HCT116 (cell line): ENCODE measurements around the gene SIX3. TPM values are rescaled to one million over a fixed set of nuclear protein-coding genes. Genes with fewer than 3 reads are reported as not detected.

ENCODE experiments used
- ATAC-seq: fragments of 200-7000 bp; cut with Tn5 transposase; 2 replicates; pipeline ENCODE4 v1.9.1; 2020; ENCODE audit warnings: mild to moderate bottlenecking, moderate library complexity
- BruUV-seq: library from RNA; stranded (reverse); fragments of 400-500 nt; replicated peaks from 2 replicates; lab custom pipeline; 2021; lab: Mats Ljungman, UMichigan
- CTCF ChIA-PET: fragments of 300-600 bp; sonication (Branson Sonifier 250); formaldehyde crosslinking; loops from one replicate; lab custom pipeline; 2021; ENCODE audit warnings: antibody characterized with exemption; lab: Charles Lee
- POLR2A ChIA-PET: fragments of 300-600, 350-600 bp; sonication (Branson Sonifier 250); formaldehyde crosslinking; loops from one replicate; lab custom pipeline; 2021; ENCODE audit warnings: antibody characterized with exemption; lab: Charles Lee
- RAD21 ChIA-PET, 2 experiments: fragments of 300-600 bp; sonication (Branson Sonifier 250); formaldehyde crosslinking; loops; one replicate each; lab custom pipeline; 2023; ENCODE audit warnings: low total read pairs in 2 of 2; ENCODE audit not compliant: uncharacterized antibody in 2 of 2, unreplicated experiment in 2 of 2, low non-redundant PET in 1 of 2; lab: Charles Lee
- DNase-seq: peaks from one replicate; pipeline ENCODE4 v3.0.0-alpha.2; 2010; ENCODE audit warnings: low read depth, low spot score
- H2AFZ ChIP-seq: fragments of 200-600 bp; shearing (Covaris generic), sonication (generic); 2 replicates; pipeline ENCODE4 v1.6.1; 2017; ENCODE audit warnings: low read depth, mixed run types, mixed read lengths, antibody characterized with exemption, low read length; ENCODE audit not compliant: poor library complexity, severe bottlenecking
- H3K27ac ChIP-seq: 2 replicates; pipeline ENCODE4 v1.5.1; 2012; ENCODE audit warnings: low read depth, low read length
- H3K27me3 ChIP-seq: fragments of 200-600 bp; sonication (generic); 2 replicates; pipeline ENCODE4 v1.6.1; 2016; ENCODE audit warnings: mixed run types, low read length, mixed read lengths; ENCODE audit not compliant: insufficient read depth
- H3K36me3 ChIP-seq, 2 experiments: fragments of 200-500 bp in 1 of 2; fragments of 200-600 bp in 1 of 2; sonication (Bioruptor generic) in 1 of 2; sonication (generic) in 1 of 2; 2 replicates each; pipeline versions ENCODE4 v1.5.1 to v1.6.1; 2014 to 2016; ENCODE audit warnings: low read length in 2 of 2, inconsistent platforms in 1 of 2, mixed read lengths in 1 of 2, mixed run types in 1 of 2; ENCODE audit not compliant: insufficient read depth in 2 of 2, control insufficient read depth in 1 of 2
- H3K4me1 ChIP-seq, 2 experiments: fragments of 200-600 bp in 1 of 2; sonication (generic) in 1 of 2; 2 replicates each; pipeline versions ENCODE4 v1.5.1 to v1.6.1; 2012 to 2017; ENCODE audit warnings: low read length in 2 of 2, inconsistent platforms in 1 of 2, mild to moderate bottlenecking in 1 of 2, mixed read lengths in 1 of 2, mixed run types in 1 of 2, moderate library complexity in 1 of 2; ENCODE audit not compliant: insufficient read depth in 2 of 2, control insufficient read depth in 1 of 2
- H3K4me2 ChIP-seq: fragments of 200-600 bp; sonication (generic); 2 replicates; pipeline ENCODE4 v1.6.1; 2017; ENCODE audit warnings: mixed run types, low read length, mixed read lengths
- H3K4me3 ChIP-seq, 2 experiments: fragments of 200-600 bp in 1 of 2; sonication (generic) in 1 of 2; replicated peaks in 1 of 2; 2 replicates each; pipeline ENCODE4 v1.5.1; 2011 to 2016; ENCODE audit warnings: low read length in 2 of 2, control low read depth in 1 of 2, low read depth in 1 of 2, mild to moderate bottlenecking in 1 of 2, mixed read lengths in 1 of 2, mixed run types in 1 of 2
- H3K79me2 ChIP-seq: fragments of 200-600 bp; sonication (generic); 2 replicates; pipeline ENCODE4 v1.6.1; 2017; ENCODE audit warnings: mild to moderate bottlenecking, mixed run types, low read length, moderate library complexity, mixed read lengths; ENCODE audit not compliant: insufficient read depth
- H3K9ac ChIP-seq: fragments of 200-600 bp; sonication (generic); 2 replicates; pipeline ENCODE4 v1.6.1; 2016; ENCODE audit warnings: low read length, mixed read lengths
- H3K9me2 ChIP-seq: fragments of 200-600 bp; sonication (generic), shearing (Covaris generic); 2 replicates; pipeline ENCODE4 v1.6.1; 2017; ENCODE audit warnings: mixed run types, mild to moderate bottlenecking, moderate library complexity; ENCODE audit not compliant: insufficient read depth
- H3K9me3 ChIP-seq, 2 experiments: fragments of 200-500 bp in 1 of 2; fragments of 200-600 bp in 1 of 2; sonication (Bioruptor generic) in 1 of 2; sonication (generic) in 1 of 2; 2 replicates each; pipeline ENCODE4 v1.6.1; 2014 to 2017; ENCODE audit warnings: low read length in 2 of 2, mixed read lengths in 2 of 2, inconsistent platforms in 1 of 2, low read depth in 1 of 2, mild to moderate bottlenecking in 1 of 2, mixed run types in 1 of 2, moderate library complexity in 1 of 2; ENCODE audit not compliant: control insufficient read depth in 1 of 2, insufficient read depth in 1 of 2
- H4K20me1 ChIP-seq: fragments of 200-600 bp; sonication (generic), shearing (Covaris generic); 2 replicates; pipeline ENCODE4 v1.6.1; 2017; ENCODE audit warnings: mixed run types, mild to moderate bottlenecking, moderate library complexity; ENCODE audit not compliant: insufficient read depth
- CBX3 ChIP-seq: IDR thresholded peaks from 2 replicates; pipeline ENCODE4 v1.6.1; 2012; ENCODE audit warnings: low read depth
- EGR1 ChIP-seq: IDR thresholded peaks from 2 replicates; pipeline ENCODE4 v1.6.1; 2012; ENCODE audit warnings: low read depth
- ELF1 ChIP-seq: IDR thresholded peaks from 2 replicates; pipeline ENCODE4 v1.6.1; 2012; ENCODE audit warnings: low read depth, borderline replicate concordance
- EZH2 ChIP-seq: fragments of 200-600 bp; sonication (generic); IDR thresholded peaks from 2 replicates; pipeline ENCODE4 v1.6.1; 2017; ENCODE audit warnings: antibody characterized with exemption, mixed run types
- EZH2phosphoT487 ChIP-seq: fragments of 200-600 bp; IDR thresholded peaks from 2 replicates; pipeline ENCODE4 v1.6.1; 2018; ENCODE audit warnings: antibody characterized with exemption, borderline replicate concordance
- FOSL1 ChIP-seq: IDR thresholded peaks from 2 replicates; pipeline ENCODE4 v1.6.1; 2012; ENCODE audit warnings: low read depth
- JUND ChIP-seq: IDR thresholded peaks from 2 replicates; pipeline ENCODE4 v1.6.1; 2012
- SP1 ChIP-seq: IDR thresholded peaks from 2 replicates; pipeline ENCODE4 v1.6.1; 2012; ENCODE audit warnings: low read depth
- ZFX ChIP-seq: fragments of 450-650 bp; IDR thresholded peaks from 2 replicates; pipeline ENCODE4 v1.6.1; 2017
- ZNF274 ChIP-seq: fragments of 200-500 bp; sonication (Bioruptor generic); IDR thresholded peaks from 2 replicates; pipeline ENCODE4 v1.6.1; 2014; ENCODE audit warnings: mild to moderate bottlenecking, low read depth, low read length, inconsistent platforms
- intact Hi-C: fragments of 100-400 bp; cut with micrococcal nuclease; formaldehyde crosslinking; loops from 2 replicates; pipeline ENCODE4 v1.10.0; 2022
- total RNA-seq: library from RNA; stranded (reverse); gene quantifications from one replicate; pipeline ENCODE4 v1.2.1, GENCODE V29; 2021; ENCODE audit not compliant: unreplicated experiment

The SIX3 gene
- total RNA-seq, 1 experiment from 2014 or later = 1.2 TPM

GRCh38 chr2:44952806-44953498, 11.4 kb downstream of the SIX3 start:
- Histone ChIP-seq H3K4me2 (peak overlapping the region; percentile 69), H3K79me2 (no peaks in the 10 kb centered on the region), H3K9ac (no peak overlapping the region), H3K27ac (no peak overlapping the region), H3K4me1 (peaks cover 0 to 19% of the 10 kb centered on the region in 2 experiments; a peak in 3 of 4 replicates), H3K9me2 (no peaks in the 10 kb centered on the region), H3K27me3 (no peaks in the 10 kb centered on the region), H3K9me3 (no peaks in the 10 kb centered on the region), H2AFZ (no peak overlapping the region), H3K36me3 (no peaks in the 10 kb centered on the region), H3K4me3 (no peak overlapping the region), H4K20me1 (no peaks in the 10 kb centered on the region)
- DNase-seq (no peak), ATAC-seq (no peak)
- POLR2A ChIA-PET = no interaction called here
- BruUV-seq = no TSS peak
- TF ChIP-seq CBX3 (no peak), ZFX (no peak), JUND (no peak), EZH2phosphoT487 (no peak), ZNF274 (no peak), FOSL1 (no peak), ELF1 (no peak), SP1 (no peak), EGR1 (no peak), EZH2 (no peak)
- intact Hi-C loops = loop anchor here (2.0 kb wide), 1 partner anchor 908 kb away; no protein-coding TSS in a partner anchor
- RAD21 ChIA-PET = no interaction called here
- CTCF ChIA-PET = no interaction called here

- intact Hi-C loops = loop anchor here (2.0 kb wide), 1 partner anchor 909 kb away; no protein-coding TSS in a partner anchor
- Histone ChIP-seq H3K27ac (no peak overlapping the region), H3K27me3 (no peaks in the 10 kb centered on the region), H3K9me2 (no peaks in the 10 kb centered on the region), H3K79me2 (no peaks in the 10 kb centered on the region), H3K4me3 (no peak overlapping the region), H2AFZ (no peak overlapping the region), H4K20me1 (no peaks in the 10 kb centered on the region), H3K4me2 (no peak overlapping the region), H3K9me3 (no peaks in the 10 kb centered on the region), H3K4me1 (peaks cover 0 to 24% of the 10 kb centered on the region in 2 experiments; a peak in 3 of 4 replicates), H3K9ac (no peak overlapping the region), H3K36me3 (no peaks in the 10 kb centered on the region)
- TF ChIP-seq ZFX (no peak), ZNF274 (no peak), CBX3 (no peak), EZH2phosphoT487 (no peak), EGR1 (no peak)
- no peak for ATAC-seq
- no peak for DNase-seq
- POLR2A ChIA-PET = no interaction called here
- CTCF ChIA-PET = no interaction called here
- RAD21 ChIA-PET = interaction anchor here in 1 of 2 experiments (2.7 kb wide), 1 partner anchor 474 kb away, joined by 9 read pairs; no protein-coding TSS in a partner anchor
- BruUV-seq = no TSS peak
Measured at GRCh38 chr2:44953499-44953883, 12.0 kb downstream of the SIX3 start.
